Body of pancreas (tissue), 4 donors: ENCODE data around the gene EMD.
"Not testable (repeated sequence)": the region's sequence is repeated elsewhere in the genome, so short reads cannot be mapped to it uniquely, and the experiment has no call there.

Experiments
- POLR2A ChIP-seq, 3 donors: fragments of 450-650 bp; IDR thresholded peaks; one replicate each; pipeline ENCODE4 v1.6.1; 2016; ENCODE audit warnings: antibody characterized with exemption in 3 of 3, mild to moderate bottlenecking in 2 of 3
- TF ChIP-seq, protein P1 (sequence below), 7 experiments: fragments of 450-650 bp in 4 of 7; fragments of 200-600 bp in 3 of 7; sonication (generic) in 3 of 7; IDR thresholded peaks; one replicate each; pipeline ENCODE4 v1.5.1; 2016 to 2019; ENCODE audit warnings: antibody characterized with exemption in 7 of 7

DNA sequence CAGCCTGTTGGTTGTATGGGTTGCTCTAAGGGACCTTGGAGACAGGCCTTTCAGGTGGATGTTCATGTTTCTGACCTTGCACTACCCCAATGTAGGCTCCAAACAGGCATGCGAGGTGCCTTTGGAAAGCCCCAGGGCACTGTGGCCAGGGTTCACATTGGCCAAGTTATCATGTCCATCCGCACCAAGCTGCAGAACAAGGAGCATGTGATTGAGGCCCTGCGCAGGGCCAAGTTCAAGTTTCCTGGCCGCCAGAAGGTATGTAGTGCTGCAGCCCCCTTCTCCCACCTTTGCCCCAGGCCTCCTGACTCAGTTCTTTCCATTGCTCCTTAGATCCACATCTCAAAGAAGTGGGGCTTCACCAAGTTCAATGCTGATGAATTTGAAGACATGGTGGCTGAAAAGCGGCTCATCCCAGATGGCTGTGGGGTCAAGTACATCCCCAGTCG is 21.3 kb downstream of the EMD start:
- TF ChIP-seq, protein P1, sequence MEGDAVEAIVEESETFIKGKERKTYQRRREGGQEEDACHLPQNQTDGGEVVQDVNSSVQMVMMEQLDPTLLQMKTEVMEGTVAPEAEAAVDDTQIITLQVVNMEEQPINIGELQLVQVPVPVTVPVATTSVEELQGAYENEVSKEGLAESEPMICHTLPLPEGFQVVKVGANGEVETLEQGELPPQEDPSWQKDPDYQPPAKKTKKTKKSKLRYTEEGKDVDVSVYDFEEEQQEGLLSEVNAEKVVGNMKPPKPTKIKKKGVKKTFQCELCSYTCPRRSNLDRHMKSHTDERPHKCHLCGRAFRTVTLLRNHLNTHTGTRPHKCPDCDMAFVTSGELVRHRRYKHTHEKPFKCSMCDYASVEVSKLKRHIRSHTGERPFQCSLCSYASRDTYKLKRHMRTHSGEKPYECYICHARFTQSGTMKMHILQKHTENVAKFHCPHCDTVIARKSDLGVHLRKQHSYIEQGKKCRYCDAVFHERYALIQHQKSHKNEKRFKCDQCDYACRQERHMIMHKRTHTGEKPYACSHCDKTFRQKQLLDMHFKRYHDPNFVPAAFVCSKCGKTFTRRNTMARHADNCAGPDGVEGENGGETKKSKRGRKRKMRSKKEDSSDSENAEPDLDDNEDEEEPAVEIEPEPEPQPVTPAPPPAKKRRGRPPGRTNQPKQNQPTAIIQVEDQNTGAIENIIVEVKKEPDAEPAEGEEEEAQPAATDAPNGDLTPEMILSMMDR (IDR thresholded peaks at IDR 0.05): not testable (repeated sequence)
- not testable (repeated sequence) for TF ChIP-seq POLR2A (IDR thresholded peaks at IDR 0.05)
